Sigmoid colon (tissue), 7 donors: ENCODE measurements around the gene CACNB2. TPM values are rescaled to one million over a fixed set of nuclear protein-coding genes. Genes with fewer than 3 reads are reported as not detected.

Source experiments
- DNase-seq: peaks from one replicate; pipeline ENCODE4 v3.0.0-alpha.2; 2019
- H3K27ac ChIP-seq, 4 donors: fragments of 200-600 bp; sonication (generic); one replicate each; pipeline ENCODE4 v1.5.1; 2016 to 2019; ENCODE audit warnings: mild to moderate bottlenecking in 1 of 4
- H3K27me3 ChIP-seq, 3 donors: fragments of 200-600 bp; sonication (generic); one replicate each; pipeline ENCODE4 v1.5.1; 2019; ENCODE audit warnings: mild to moderate bottlenecking in 1 of 3
- H3K36me3 ChIP-seq, 4 donors: fragments of 200-600 bp; sonication (generic); one replicate each; pipeline ENCODE4 v1.5.1; 2016 to 2019
- H3K4me1 ChIP-seq, 4 donors: fragments of 200-600 bp; sonication (generic); one replicate each; pipeline ENCODE4 v1.5.1; 2017 to 2019
- H3K4me3 ChIP-seq, 4 donors: fragments of 200-600 bp; sonication (generic); one replicate each; pipeline ENCODE4 v1.5.1; 2017 to 2019; ENCODE audit warnings: mild to moderate bottlenecking in 2 of 4, moderate library complexity in 1 of 4
- H3K9me3 ChIP-seq, 4 donors: fragments of 200-600 bp in 3 of 4; sonication (generic) in 3 of 4; one replicate each; pipeline versions ENCODE4 v1.5.1 to v1.6.1; 2013 to 2019
- EP300 ChIP-seq, 4 donors: sonication (generic); formaldehyde crosslinking; IDR thresholded peaks; one replicate each; pipeline ENCODE4 v1.6.1; 2017; ENCODE audit warnings: antibody characterized with exemption in 4 of 4
- POLR2A ChIP-seq, 2 donors: fragments of 450-650 bp; IDR thresholded peaks; one replicate each; pipeline ENCODE4 v1.6.1; 2016; ENCODE audit warnings: antibody characterized with exemption in 2 of 2, mild to moderate bottlenecking in 2 of 2, moderate library complexity in 2 of 2
- POLR2AphosphoS5 ChIP-seq, 4 donors: sonication (generic); formaldehyde crosslinking; IDR thresholded peaks; one replicate each; pipeline ENCODE4 v1.6.1; 2017; ENCODE audit warnings: antibody characterized with exemption in 4 of 4
- WGBS, 2 donors: extraction: QIAGEN DNeasy Blood & Tissue Kit; methylation state at CpG; one replicate each; pipeline ENCODE4 v1.1.7; 2013; 5-methylcytosine and 5-hydroxymethylcytosine counted together
- intact Hi-C: fragments of 100-400 bp; cut with DNase I; formaldehyde crosslinking; loops from one replicate; pipeline ENCODE4 v1.15.1; 2023
- polyA plus RNA-seq, 3 donors: library from polyadenylated mRNA; stranded (reverse); fragments of 200-250 nt; gene quantifications; one replicate each; pipeline ENCODE4 v1.2.3, GENCODE V29; 2013
- total RNA-seq, 4 donors: library from RNA; depleted of rRNA; stranded (reverse); fragments of >200 nt; gene quantifications; one replicate each; pipeline ENCODE4 v1.1.0, GENCODE V29; 2016
- TF ChIP-seq, protein P1 (sequence below), 4 experiments: fragments of 450-650 bp in 3 of 4; fragments of 200-600 bp in 1 of 4; IDR thresholded peaks; one replicate each; pipeline ENCODE4 v1.5.1; 2016 to 2019; ENCODE audit warnings: antibody characterized with exemption in 4 of 4, mild to moderate bottlenecking in 3 of 4, moderate library complexity in 2 of 4
- donor health status: healthy with polysubstance abuse.
- donor health status: Bipolar disorder and iron deficiency.
- donor health status: healthy.

Gene CACNB2
- 10 to 100 TPM; 36.0 to 85.3 (median 66.8) TPM for total RNA-seq
- 1 to 10 TPM; 1.2 to 4.7 (median 2.4) TPM for polyA plus RNA-seq

GRCh38 chr10:18140149-18140956 is at the start of gene CACNB2:
Gene CACNB2 (plus strand): TSS chr10:18140424.
- DNase-seq, result peak; percentile 93
- Histone ChIP-seq H3K9me3 (no peaks in the 10 kb centered on the region), H3K36me3 (no peaks in the 10 kb centered on the region), H3K27me3 (no peaks in the 10 kb centered on the region), H3K4me1 (peaks cover 0 to 45% (median 38%) of the 10 kb centered on the region in 4 donors), H3K4me3 (peak within 1 kb of the TSS; percentile 66 to 91 (median 81)), H3K27ac (peak within 1 kb of the TSS; percentile 91 to 97 (median 94))
- WGBS, 2 donors, result 1% methylated on average over 100 of the region's 100 CpGs
- TF ChIP-seq EP300 (IDR thresholded peaks at IDR 0.05), result no peak
- peak; percentile 20 to 31 for TF ChIP-seq POLR2A (IDR thresholded peaks at IDR 0.05)
- TF ChIP-seq, protein P1, sequence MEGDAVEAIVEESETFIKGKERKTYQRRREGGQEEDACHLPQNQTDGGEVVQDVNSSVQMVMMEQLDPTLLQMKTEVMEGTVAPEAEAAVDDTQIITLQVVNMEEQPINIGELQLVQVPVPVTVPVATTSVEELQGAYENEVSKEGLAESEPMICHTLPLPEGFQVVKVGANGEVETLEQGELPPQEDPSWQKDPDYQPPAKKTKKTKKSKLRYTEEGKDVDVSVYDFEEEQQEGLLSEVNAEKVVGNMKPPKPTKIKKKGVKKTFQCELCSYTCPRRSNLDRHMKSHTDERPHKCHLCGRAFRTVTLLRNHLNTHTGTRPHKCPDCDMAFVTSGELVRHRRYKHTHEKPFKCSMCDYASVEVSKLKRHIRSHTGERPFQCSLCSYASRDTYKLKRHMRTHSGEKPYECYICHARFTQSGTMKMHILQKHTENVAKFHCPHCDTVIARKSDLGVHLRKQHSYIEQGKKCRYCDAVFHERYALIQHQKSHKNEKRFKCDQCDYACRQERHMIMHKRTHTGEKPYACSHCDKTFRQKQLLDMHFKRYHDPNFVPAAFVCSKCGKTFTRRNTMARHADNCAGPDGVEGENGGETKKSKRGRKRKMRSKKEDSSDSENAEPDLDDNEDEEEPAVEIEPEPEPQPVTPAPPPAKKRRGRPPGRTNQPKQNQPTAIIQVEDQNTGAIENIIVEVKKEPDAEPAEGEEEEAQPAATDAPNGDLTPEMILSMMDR (IDR thresholded peaks at IDR 0.05), result no peak
- peak; percentile 50 to 90 (median 80) for TF ChIP-seq POLR2AphosphoS5 (IDR thresholded peaks at IDR 0.05)
- intact Hi-C loops, result loop anchor here (2.0 to 5.0 kb wide), 3 partner anchors 56 to 228 kb away; no protein-coding TSS in a partner anchor

DNA sequence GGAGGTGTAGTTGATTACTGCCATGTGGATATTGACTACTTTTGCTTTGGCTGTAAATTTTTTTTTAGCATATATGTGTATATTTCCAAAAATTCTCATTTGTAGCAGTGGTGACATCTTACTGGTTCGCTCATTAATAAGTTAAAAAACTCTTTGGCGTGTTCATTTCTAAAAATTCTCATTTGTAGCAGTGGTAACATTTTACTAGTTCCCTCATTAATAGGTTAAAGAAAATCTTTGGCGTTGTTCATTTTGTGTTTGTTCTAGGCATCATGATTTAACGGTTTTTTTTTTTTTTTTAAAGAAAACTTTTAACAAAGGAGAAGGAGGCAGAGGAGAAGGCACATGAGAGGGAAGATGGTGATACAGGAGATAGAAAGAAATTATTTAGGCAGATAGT is 45.9 kb upstream of the CACNB2 start:
- Histone ChIP-seq H3K4me3 (no peak overlapping the region), H3K27ac (no peak overlapping the region), H3K9me3 (no peaks in the 10 kb centered on the region), H3K4me1 (peaks cover 0 to 11% (median 8%) of the 10 kb centered on the region in 4 donors), H3K27me3 (no peaks in the 10 kb centered on the region), H3K36me3 (no peaks in the 10 kb centered on the region)
- intact Hi-C loops, result no loop called here
- 89 to 91% methylated on average over 4 of the region's 4 CpGs for WGBS, 2 donors
- TF ChIP-seq POLR2AphosphoS5 (IDR thresholded peaks at IDR 0.05) (no peak), POLR2A (IDR thresholded peaks at IDR 0.05) (no peak), EP300 (IDR thresholded peaks at IDR 0.05) (no peak)
- TF ChIP-seq, protein P1 (IDR thresholded peaks at IDR 0.05), result no peak
- DNase-seq, result no peak

- 91 to 94% methylated on average over 2 of the region's 2 CpGs for WGBS, 2 donors
- no peak for DNase-seq
- Histone ChIP-seq H3K27me3 (no peaks in the 10 kb centered on the region), H3K4me3 (no peak overlapping the region), H3K4me1 (peaks cover 0 to 15% (median 10%) of the 10 kb centered on the region in 4 donors), H3K36me3 (no peaks in the 10 kb centered on the region), H3K27ac (no peak overlapping the region), H3K9me3 (no peaks in the 10 kb centered on the region)
- intact Hi-C loops, result no loop called here
- TF ChIP-seq EP300 (IDR thresholded peaks at IDR 0.05) (no peak), POLR2AphosphoS5 (IDR thresholded peaks at IDR 0.05) (no peak), POLR2A (IDR thresholded peaks at IDR 0.05) (no peak)
- TF ChIP-seq, protein P1 (IDR thresholded peaks at IDR 0.05), result no peak
Measured at GRCh38 chr10:18094793-18095192, 45.4 kb upstream of the CACNB2 start.

DNA sequence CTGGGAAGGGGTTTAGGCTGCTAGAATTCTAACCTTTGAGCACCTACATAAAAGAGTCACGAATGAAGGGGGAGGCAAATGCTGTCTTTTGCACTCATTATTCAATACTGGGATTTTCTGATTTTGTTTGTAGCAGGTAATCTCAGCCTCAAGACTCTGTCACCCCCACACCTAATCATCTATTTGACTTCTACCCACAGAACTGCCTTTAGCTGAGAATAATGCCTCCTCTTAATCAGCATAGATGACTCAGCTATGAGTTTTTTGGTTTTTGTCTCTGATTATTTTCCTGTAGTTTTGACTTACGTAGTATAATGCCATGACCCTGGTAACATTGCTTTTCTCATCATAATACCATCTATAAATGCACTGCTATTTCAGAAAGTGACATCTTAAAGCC is 42.7 kb upstream of the CACNB2 start:
- 91 to 93% methylated on average over 2 of the region's 2 CpGs for WGBS, 2 donors
- no peaks in the 10 kb centered on the region for H3K27me3 ChIP-seq

More for the DNA sequence above, 42.7 kb upstream of the CACNB2 start:
- DNase-seq, result no peak
- intact Hi-C loops, result no loop called here
- no peak overlapping the region for H3K4me3 ChIP-seq
- TF ChIP-seq EP300 (IDR thresholded peaks at IDR 0.05), result no peak
- no peak for TF ChIP-seq POLR2A (IDR thresholded peaks at IDR 0.05)
- TF ChIP-seq POLR2AphosphoS5 (IDR thresholded peaks at IDR 0.05), result no peak
- TF ChIP-seq, protein P1 (IDR thresholded peaks at IDR 0.05), result no peak
- no peaks in the 10 kb centered on the region for H3K9me3 ChIP-seq
- H3K27ac ChIP-seq, result no peak overlapping the region
- H3K36me3 ChIP-seq, result no peaks in the 10 kb centered on the region
- H3K4me1 ChIP-seq, result peaks cover 0 to 17% (median 12%) of the 10 kb centered on the region in 4 donors
